ENCODE data around the gene KRT76.

DNA sequence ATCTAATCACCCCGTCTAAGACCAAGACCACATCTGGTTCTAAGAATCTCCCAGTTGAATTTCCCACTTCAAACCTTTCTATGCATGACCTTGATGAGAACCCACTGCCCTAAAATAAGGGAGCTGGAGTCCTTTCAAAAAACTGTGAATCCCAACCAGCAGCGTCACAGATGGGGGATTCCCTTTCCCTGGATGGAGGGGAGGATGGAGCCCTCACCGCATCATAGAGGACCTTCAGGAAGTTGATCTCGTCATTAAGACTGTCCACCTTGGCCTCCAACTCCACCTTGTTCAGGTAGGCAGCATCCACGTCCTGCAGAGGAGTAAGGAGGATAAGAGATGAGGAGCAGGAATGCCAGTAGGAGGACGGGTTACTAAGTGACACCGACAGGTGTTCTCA lies 32.0 kb upstream of the KRT76 start:
- TF ChIP-seq REST (IDR thresholded peaks at IDR 0.05; ENCODE audit: low read depth) (no peak), TCF12 (IDR thresholded peaks at IDR 0.05; ENCODE audit: low read depth) (no peak), TEAD4 (IDR thresholded peaks at IDR 0.05) (no peak), YY1 (IDR thresholded peaks at IDR 0.05; ENCODE audit: low read depth) (no peak)
- TF ChIP-seq, protein P1, sequence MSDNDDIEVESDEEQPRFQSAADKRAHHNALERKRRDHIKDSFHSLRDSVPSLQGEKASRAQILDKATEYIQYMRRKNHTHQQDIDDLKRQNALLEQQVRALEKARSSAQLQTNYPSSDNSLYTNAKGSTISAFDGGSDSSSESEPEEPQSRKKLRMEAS (IDR thresholded peaks at IDR 0.05) = no peak
